Osteoblast (primary cell): Measurements from ENCODE around the gene SLC17A5. TPM values are rescaled to one million over a fixed set of nuclear protein-coding genes. Genes with fewer than 3 reads are reported as not detected.
A peak's percentile ranks its signal among the peaks of the same experiment; 100 is the strongest.

ENCODE experiments used
- DNase-seq: peaks from one replicate; pipeline ENCODE4 v3.0.0; 2011; ENCODE audit warnings: low spot score, mixed read lengths; ENCODE audit not compliant: insufficient read length; ENCODE audit errors: missing footprints
- H2AFZ ChIP-seq: 2 replicates; pipeline ENCODE4 v1.6.0; 2011; ENCODE audit warnings: mild to moderate bottlenecking, low read length
- H3K27ac ChIP-seq: 2 replicates; pipeline ENCODE4 v1.5.1; 2011; ENCODE audit warnings: mild to moderate bottlenecking, low read depth, low read length, moderate library complexity
- H3K27me3 ChIP-seq: 2 replicates; pipeline ENCODE4 v1.6.0; 2012; ENCODE audit warnings: mild to moderate bottlenecking, control low read depth, inconsistent platforms, low read length, moderate library complexity; ENCODE audit not compliant: insufficient read depth
- H3K36me3 ChIP-seq: 2 replicates; pipeline ENCODE4 v1.5.1; 2011; ENCODE audit warnings: mild to moderate bottlenecking, low read length, control low read depth, moderate library complexity; ENCODE audit not compliant: insufficient read depth
- H3K4me1 ChIP-seq: 2 replicates; pipeline ENCODE4 v1.5.1; 2011; ENCODE audit warnings: mild to moderate bottlenecking, low read length, control low read depth, moderate library complexity; ENCODE audit not compliant: insufficient read depth
- H3K4me2 ChIP-seq: 2 replicates; pipeline ENCODE4 v1.6.0; 2011; ENCODE audit warnings: mild to moderate bottlenecking, low read length; ENCODE audit not compliant: insufficient read depth
- H3K4me3 ChIP-seq: fragments of 200-600 bp; sonication (generic); 3 replicates; pipeline ENCODE4 v1.5.1; 2012; ENCODE audit warnings: mild to moderate bottlenecking, low read length, inconsistent platforms; ENCODE audit not compliant: insufficient read depth
- H3K79me2 ChIP-seq: 2 replicates; pipeline ENCODE4 v1.6.0; 2012; ENCODE audit warnings: mild to moderate bottlenecking, low read length, control low read depth, inconsistent platforms; ENCODE audit not compliant: insufficient read depth
- H3K9me3 ChIP-seq: 2 replicates; pipeline ENCODE4 v1.5.1; 2011; ENCODE audit warnings: low read depth, low read length, control low read depth
- H4K20me1 ChIP-seq: 2 replicates; pipeline ENCODE4 v1.6.0; 2012; ENCODE audit warnings: mild to moderate bottlenecking, low read length, control low read depth; ENCODE audit not compliant: insufficient read depth
- total RNA-seq: library from RNA; depleted of rRNA; stranded (reverse); fragments of >200 nt; gene quantifications from 2 replicates; pipeline ENCODE4 v1.2.3, GENCODE V29; 2012
- TF ChIP-seq, protein P1 (sequence below): IDR thresholded peaks from 2 replicates; pipeline ENCODE4 v1.5.1; 2011; ENCODE audit warnings: mild to moderate bottlenecking, low read depth, low read length, moderate library complexity; ENCODE audit errors: extremely low read depth

The SLC17A5 gene
- total RNA-seq, 1 donor, result 38.7 TPM

DNA sequence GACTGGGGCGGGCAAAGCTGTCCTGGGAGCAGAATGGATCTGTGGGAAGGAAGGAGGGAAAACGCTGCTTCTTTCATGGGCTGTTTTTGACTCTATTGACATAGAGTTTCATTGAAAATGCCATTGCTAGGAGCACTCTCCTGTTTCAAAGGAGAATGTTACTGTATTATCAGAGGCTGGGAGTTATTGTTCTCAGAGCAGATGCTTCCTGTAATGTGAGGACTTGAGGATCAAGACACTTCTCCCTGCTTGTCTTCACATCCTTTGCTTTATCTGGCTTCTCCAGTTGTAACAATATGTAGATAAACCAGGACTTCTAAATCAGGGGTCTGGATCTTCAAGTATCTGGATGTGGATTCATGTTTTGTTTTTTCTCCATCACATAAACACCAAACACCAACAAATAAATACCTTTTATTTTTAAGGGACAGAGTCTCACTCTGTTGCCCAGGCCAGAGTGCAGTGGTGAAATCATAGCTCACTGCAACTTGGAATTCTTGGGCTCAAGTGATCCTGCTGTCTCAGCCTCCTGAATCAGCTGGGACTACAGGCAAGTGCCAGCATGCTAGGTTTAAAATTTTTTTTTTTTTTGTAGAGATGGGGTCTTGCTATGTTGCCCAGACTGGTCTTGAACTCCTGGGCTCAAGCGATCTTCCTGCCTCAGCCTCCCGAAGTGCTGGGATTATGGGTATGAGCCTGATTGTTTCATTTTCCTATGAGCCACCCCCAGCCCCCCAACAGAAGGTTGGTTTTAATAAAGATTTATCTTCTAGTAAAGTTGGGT is 46.1 kb upstream of the SLC17A5 start:
- H3K9me3 ChIP-seq, result no peaks in the 10 kb centered on the region
- H3K27me3 ChIP-seq, result no peaks in the 10 kb centered on the region
- H2AFZ ChIP-seq, result no peak overlapping the region
- no peak overlapping the region for H3K27ac ChIP-seq
- no peaks in the 10 kb centered on the region for H4K20me1 ChIP-seq
- peaks cover 15% of the 10 kb centered on the region for H3K36me3 ChIP-seq
- H3K4me1 ChIP-seq, result peaks cover 32% of the 10 kb centered on the region
- H3K79me2 ChIP-seq, result peaks cover 52% of the 10 kb centered on the region
- no peak overlapping the region for H3K4me3 ChIP-seq
- TF ChIP-seq, protein P1, sequence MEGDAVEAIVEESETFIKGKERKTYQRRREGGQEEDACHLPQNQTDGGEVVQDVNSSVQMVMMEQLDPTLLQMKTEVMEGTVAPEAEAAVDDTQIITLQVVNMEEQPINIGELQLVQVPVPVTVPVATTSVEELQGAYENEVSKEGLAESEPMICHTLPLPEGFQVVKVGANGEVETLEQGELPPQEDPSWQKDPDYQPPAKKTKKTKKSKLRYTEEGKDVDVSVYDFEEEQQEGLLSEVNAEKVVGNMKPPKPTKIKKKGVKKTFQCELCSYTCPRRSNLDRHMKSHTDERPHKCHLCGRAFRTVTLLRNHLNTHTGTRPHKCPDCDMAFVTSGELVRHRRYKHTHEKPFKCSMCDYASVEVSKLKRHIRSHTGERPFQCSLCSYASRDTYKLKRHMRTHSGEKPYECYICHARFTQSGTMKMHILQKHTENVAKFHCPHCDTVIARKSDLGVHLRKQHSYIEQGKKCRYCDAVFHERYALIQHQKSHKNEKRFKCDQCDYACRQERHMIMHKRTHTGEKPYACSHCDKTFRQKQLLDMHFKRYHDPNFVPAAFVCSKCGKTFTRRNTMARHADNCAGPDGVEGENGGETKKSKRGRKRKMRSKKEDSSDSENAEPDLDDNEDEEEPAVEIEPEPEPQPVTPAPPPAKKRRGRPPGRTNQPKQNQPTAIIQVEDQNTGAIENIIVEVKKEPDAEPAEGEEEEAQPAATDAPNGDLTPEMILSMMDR, result no peak
- H3K4me2 ChIP-seq, result no peak overlapping the region
- no peak for DNase-seq

DNA sequence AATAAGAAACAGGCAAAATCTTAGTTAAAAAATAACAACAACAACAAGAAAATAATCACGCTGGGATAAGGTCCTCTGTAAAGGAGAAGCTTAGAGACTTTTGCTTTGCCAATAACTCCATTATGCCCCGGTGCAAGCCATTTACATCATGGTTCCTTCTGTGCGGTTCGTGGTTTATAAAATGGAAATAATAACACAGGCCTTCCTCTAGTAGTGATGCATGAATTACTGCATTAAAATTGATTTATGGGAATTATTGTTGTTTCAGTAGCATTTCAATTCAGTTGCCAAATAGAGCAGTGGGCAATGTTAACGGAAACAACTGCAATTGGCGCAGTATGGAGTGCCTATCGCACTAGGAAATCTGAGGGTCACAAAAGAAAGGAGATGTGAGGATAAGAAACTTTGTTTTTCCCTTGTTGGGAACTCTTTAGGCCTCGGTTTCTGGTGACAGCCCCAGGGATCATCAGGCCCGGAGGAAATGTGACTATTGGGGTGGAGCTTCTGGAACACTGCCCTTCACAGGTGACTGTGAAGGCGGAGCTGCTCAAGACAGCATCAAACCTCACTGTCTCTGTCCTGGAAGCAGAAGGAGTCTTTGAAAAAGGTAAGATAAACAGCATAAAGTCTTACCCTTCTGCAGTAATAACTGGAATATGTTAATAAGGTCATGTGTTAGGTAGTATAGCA is 43.3 kb upstream of the SLC17A5 start:
- Histone ChIP-seq H3K27me3 (no peaks in the 10 kb centered on the region), H4K20me1 (no peaks in the 10 kb centered on the region), H3K4me1 (peaks cover 22% of the 10 kb centered on the region), H3K27ac (peak overlapping the region; percentile 83), H3K4me2 (peak overlapping the region; percentile 89), H2AFZ (peak overlapping the region; percentile 90), H3K4me3 (peak overlapping the region; percentile 85), H3K9me3 (no peaks in the 10 kb centered on the region), H3K79me2 (peaks cover 44% of the 10 kb centered on the region), H3K36me3 (peaks cover 15% of the 10 kb centered on the region)
- DNase-seq, result no peak
- TF ChIP-seq, protein P1, result no peak

DNA sequence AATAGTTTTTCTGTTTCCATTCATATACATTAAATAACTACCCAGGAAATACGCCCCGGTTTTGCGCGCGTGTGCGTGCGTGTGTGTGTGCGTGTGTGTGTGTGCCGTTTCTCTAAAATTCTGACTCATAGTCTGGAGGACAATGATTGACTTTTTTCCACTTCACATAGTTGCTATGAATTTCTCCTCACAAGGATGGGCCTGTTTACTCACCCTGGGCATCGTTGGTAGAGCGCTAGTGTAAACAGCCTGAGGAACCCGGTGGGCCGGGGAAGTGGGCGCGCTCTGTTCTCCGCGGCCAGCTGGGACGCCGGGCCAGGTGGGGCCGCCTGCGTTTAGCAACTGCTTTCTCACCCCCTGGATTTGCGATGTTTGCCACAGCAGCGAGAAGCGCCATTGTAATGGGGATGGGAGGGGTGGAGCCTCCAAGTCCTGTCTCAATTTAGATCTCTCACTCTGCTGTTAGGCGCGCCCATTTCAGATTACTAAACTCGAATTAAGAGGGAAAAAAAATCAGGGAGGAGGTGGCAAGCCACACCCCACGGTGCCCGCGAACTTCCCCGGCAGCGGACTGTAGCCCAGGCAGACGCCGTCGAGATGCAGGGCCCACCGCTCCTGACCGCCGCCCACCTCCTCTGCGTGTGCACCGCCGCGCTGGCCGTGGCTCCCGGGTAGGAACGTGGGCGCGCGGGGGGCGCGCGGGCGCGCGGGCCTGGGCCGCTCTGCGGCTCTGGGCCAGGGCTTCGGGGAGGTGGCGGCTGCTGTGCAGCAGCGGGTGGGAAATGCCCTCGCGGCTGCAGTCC is 42.0 kb upstream of the SLC17A5 start, which contains the start of gene CD109:
TSS of gene CD109 (plus strand) at position 585 of the 803 bp plus-strand sequence. CDS start at position 598, 13 bp downstream.
- H4K20me1 ChIP-seq, result no peaks in the 10 kb centered on the region

More for the DNA sequence above, 42.0 kb upstream of the SLC17A5 start, which contains the start of gene CD109:
- H3K27me3 ChIP-seq, result no peaks in the 10 kb centered on the region
- peak within 1 kb of the TSS; percentile 83 for H3K27ac ChIP-seq
- H3K79me2 ChIP-seq, result peaks cover 35% of the 10 kb centered on the region
- H3K4me1 ChIP-seq, result peaks cover 22% of the 10 kb centered on the region
- peaks cover 10% of the 10 kb centered on the region for H3K36me3 ChIP-seq
- TF ChIP-seq, protein P1, result no peak
- H3K9me3 ChIP-seq, result no peaks in the 10 kb centered on the region
- H3K4me3 ChIP-seq, result peak within 1 kb of the TSS; percentile 85
- peak within 1 kb of the TSS; percentile 89 for H3K4me2 ChIP-seq
- H2AFZ ChIP-seq, result peak within 1 kb of the TSS; percentile 90
- DNase-seq, result peak; percentile 90
